Measurements from ENCODE around the gene XYLT1.
A peak's percentile ranks its signal among the peaks of the same experiment; 100 is the strongest.

Gene XYLT1

DNA sequence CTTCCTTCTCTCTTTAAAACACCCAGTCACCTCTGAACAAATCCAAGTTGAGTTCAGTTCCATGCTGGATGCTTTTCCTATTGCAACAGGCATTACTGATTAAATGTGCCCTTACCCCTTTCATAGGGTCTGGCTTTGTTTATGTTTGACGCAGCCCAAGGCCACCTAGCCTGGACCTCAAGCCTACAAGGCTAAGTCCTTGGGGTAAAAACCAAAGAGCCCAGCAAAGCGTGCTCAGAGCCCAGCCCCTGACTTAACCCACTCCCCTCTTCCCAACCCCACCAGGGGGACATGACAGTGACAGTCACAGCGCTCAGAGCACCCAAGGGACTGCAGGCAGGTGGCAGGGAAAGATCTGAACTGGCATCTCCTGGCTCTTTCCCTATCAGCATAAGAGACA is 200.6 kb downstream of the XYLT1 start:
- no peak overlapping the region for H3K27ac ChIP-seq (ENCODE audit: low read depth, low read length)
- H3K4me2 ChIP-seq (ENCODE audit: low read length), result no peak overlapping the region
- H2BK5ac ChIP-seq (ENCODE audit: low read length), result no peak overlapping the region
- no peak overlapping the region for H2AK5ac ChIP-seq (ENCODE audit: low read length)
- H3K18ac ChIP-seq (ENCODE audit: low read length), result no peak overlapping the region
- no CpG with 5 or more reads among the region's 3 CpGs for WGBS (ENCODE audit: extremely low coverage, insufficient coverage, low lambda C conversion rate)
- no peaks in the 10 kb centered on the region for H3K27me3 ChIP-seq (ENCODE audit: insufficient read depth, low read length, poor library complexity)
- no peak overlapping the region for H2BK15ac ChIP-seq (replicated peaks; ENCODE audit: low read depth)
- no peak overlapping the region for H3K23ac ChIP-seq (ENCODE audit: low read length)
- H2BK120ac ChIP-seq (ENCODE audit: low read depth, low read length), result no peak overlapping the region
- no peak overlapping the region for H3K4ac ChIP-seq (ENCODE audit: low read depth, low read length)
- H3K79me2 ChIP-seq (ENCODE audit: control insufficient read depth, insufficient read depth, low read length), result no peaks in the 10 kb centered on the region
- H3K4me3 ChIP-seq (ENCODE audit: low read length), result no peak overlapping the region
- H3K79me1 ChIP-seq (ENCODE audit: low read length), result peaks cover 1% of the 10 kb centered on the region
- no peaks in the 10 kb centered on the region for H3K36me3 ChIP-seq (ENCODE audit: control insufficient read depth, insufficient read depth, low read length)
- no peak overlapping the region for H4K8ac ChIP-seq (ENCODE audit: low read depth, low read length)
- no peak overlapping the region for H3K56ac ChIP-seq (ENCODE audit: low read length)
- no peak overlapping the region for H3K9ac ChIP-seq (ENCODE audit: low read length)
- DNase-seq, result no peak
- no peaks in the 10 kb centered on the region for H3K4me1 ChIP-seq (ENCODE audit: control insufficient read depth, low read depth, low read length)
- no peak overlapping the region for H4K5ac ChIP-seq (ENCODE audit: low read length)

DNA sequence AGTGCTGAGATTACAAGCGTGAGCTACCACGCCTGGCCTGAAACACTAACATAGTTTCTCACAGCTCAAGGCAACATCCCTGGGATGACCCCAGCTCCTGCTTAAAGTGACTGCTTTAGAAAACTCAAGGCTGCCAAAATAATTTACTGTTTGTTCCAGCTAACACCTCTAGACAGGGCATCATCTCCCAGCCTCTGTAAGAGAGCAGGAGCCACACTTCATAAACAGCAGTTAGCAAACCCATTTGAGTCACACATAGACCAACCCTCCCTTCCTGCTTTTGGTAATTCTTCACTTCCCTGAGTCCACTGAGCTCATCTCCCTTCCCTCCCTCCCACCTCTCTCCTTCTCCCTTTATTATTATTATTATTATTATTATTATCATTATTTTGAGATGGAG is 201.3 kb downstream of the XYLT1 start:
- H3K4me1 ChIP-seq (ENCODE audit: control insufficient read depth, low read depth, low read length), result no peaks in the 10 kb centered on the region
- no peak overlapping the region for H3K27ac ChIP-seq (ENCODE audit: low read depth, low read length)
- no peaks in the 10 kb centered on the region for H3K27me3 ChIP-seq (ENCODE audit: insufficient read depth, low read length, poor library complexity)
- no CpG with 5 or more reads among the region's 2 CpGs for WGBS (ENCODE audit: extremely low coverage, insufficient coverage, low lambda C conversion rate)
- no peak overlapping the region for H3K9ac ChIP-seq (ENCODE audit: low read length)
- no peak overlapping the region for H4K8ac ChIP-seq (ENCODE audit: low read depth, low read length)
- H2AK5ac ChIP-seq (ENCODE audit: low read length), result no peak overlapping the region
- H3K4me2 ChIP-seq (ENCODE audit: low read length), result no peak overlapping the region
- peaks cover 1% of the 10 kb centered on the region for H3K79me1 ChIP-seq (ENCODE audit: low read length)
- H3K56ac ChIP-seq (ENCODE audit: low read length), result no peak overlapping the region
- H3K79me2 ChIP-seq (ENCODE audit: control insufficient read depth, insufficient read depth, low read length), result no peaks in the 10 kb centered on the region
- H2BK5ac ChIP-seq (ENCODE audit: low read length), result no peak overlapping the region
- H2BK120ac ChIP-seq (ENCODE audit: low read depth, low read length), result no peak overlapping the region
- H4K5ac ChIP-seq (ENCODE audit: low read length), result no peak overlapping the region
- no peak overlapping the region for H3K18ac ChIP-seq (ENCODE audit: low read length)
- no peak overlapping the region for H3K4me3 ChIP-seq (ENCODE audit: low read length)
- H2BK15ac ChIP-seq (replicated peaks; ENCODE audit: low read depth), result no peak overlapping the region
- H3K4ac ChIP-seq (ENCODE audit: low read depth, low read length), result no peak overlapping the region
- no peak for DNase-seq
- H3K36me3 ChIP-seq (ENCODE audit: control insufficient read depth, insufficient read depth, low read length), result no peaks in the 10 kb centered on the region
- no peak overlapping the region for H3K23ac ChIP-seq (ENCODE audit: low read length)

DNA sequence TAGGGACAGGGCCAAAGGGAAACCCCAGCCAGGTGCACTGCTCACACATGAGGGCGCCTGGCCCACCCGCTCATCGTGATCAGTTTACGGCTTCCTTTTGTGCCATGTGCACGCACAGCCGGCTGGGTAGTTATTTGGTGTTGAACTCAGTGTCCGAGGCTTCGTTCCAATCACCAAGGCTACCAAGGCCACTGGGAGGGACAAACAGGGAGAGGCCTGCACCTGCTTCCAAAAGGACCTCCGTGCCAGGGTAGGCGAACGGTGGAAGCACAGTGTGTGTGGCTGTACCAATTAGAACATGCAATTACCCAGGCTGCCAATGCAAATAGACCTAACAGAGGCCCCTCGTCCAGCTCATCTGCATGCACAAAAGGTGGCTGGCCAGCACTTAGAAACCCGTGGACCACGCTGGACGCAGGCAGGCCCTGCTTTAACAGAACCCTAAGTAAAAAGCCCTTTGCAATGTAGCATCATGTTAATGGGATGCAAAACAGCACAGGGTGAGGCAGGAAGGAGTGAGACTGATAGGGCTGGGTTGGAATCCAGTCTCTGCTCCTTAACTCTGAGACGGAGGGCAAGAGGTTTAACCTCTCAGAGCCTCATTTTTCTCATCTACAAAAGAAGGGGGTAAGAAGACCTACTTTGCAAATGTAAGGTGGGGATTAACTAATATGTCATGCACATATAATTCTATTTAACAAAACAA is 204.0 kb downstream of the XYLT1 start:
- Histone ChIP-seq H3K4me3 (ENCODE audit: low read length) (no peak overlapping the region), H3K27ac (ENCODE audit: low read depth, low read length) (no peak overlapping the region), H3K23ac (ENCODE audit: low read length) (no peak overlapping the region), H3K18ac (ENCODE audit: low read length) (no peak overlapping the region), H3K79me1 (ENCODE audit: low read length) (no peaks in the 10 kb centered on the region), H3K56ac (ENCODE audit: low read length) (no peak overlapping the region), H3K4ac (ENCODE audit: low read depth, low read length) (no peak overlapping the region), H2BK120ac (ENCODE audit: low read depth, low read length) (no peak overlapping the region), H2BK15ac (replicated peaks; ENCODE audit: low read depth) (no peak overlapping the region), H2AK5ac (ENCODE audit: low read length) (no peak overlapping the region), H2BK5ac (ENCODE audit: low read length) (no peak overlapping the region), H4K8ac (ENCODE audit: low read depth, low read length) (no peak overlapping the region), H3K4me2 (ENCODE audit: low read length) (no peak overlapping the region), H3K4me1 (ENCODE audit: control insufficient read depth, low read depth, low read length) (no peaks in the 10 kb centered on the region), H3K79me2 (ENCODE audit: control insufficient read depth, insufficient read depth, low read length) (peaks cover 1% of the 10 kb centered on the region), H3K36me3 (ENCODE audit: control insufficient read depth, insufficient read depth, low read length) (no peaks in the 10 kb centered on the region), H3K9ac (ENCODE audit: low read length) (no peak overlapping the region), H3K27me3 (ENCODE audit: insufficient read depth, low read length, poor library complexity) (no peaks in the 10 kb centered on the region), H4K5ac (ENCODE audit: low read length) (no peak overlapping the region)
- no peak for DNase-seq
- no CpG with 5 or more reads among the region's 16 CpGs for WGBS (ENCODE audit: extremely low coverage, insufficient coverage, low lambda C conversion rate)

DNA sequence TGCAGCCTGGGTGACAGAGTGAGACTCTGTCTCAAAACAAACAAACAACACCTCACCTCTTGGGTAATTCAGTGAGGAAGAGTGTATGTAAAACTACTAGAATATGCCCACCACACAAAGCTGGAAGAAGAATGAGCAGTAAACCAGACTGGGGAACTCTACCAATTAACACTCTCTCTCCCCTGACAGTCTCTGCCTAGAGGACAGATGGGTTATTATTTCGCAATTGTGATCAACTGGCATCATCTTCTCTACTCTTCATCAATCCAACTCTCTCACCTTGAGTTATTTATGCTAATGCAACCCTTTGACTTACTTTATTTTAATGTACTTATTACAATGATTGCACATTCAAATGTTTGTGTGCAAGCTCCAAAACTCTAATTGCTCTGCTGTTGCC is 205.6 kb downstream of the XYLT1 start:
- Histone ChIP-seq H3K4ac (ENCODE audit: low read depth, low read length) (no peak overlapping the region), H3K23ac (ENCODE audit: low read length) (no peak overlapping the region)
- no CpG with 5 or more reads among the region's 1 CpG for WGBS (ENCODE audit: extremely low coverage, insufficient coverage, low lambda C conversion rate)

DNA sequence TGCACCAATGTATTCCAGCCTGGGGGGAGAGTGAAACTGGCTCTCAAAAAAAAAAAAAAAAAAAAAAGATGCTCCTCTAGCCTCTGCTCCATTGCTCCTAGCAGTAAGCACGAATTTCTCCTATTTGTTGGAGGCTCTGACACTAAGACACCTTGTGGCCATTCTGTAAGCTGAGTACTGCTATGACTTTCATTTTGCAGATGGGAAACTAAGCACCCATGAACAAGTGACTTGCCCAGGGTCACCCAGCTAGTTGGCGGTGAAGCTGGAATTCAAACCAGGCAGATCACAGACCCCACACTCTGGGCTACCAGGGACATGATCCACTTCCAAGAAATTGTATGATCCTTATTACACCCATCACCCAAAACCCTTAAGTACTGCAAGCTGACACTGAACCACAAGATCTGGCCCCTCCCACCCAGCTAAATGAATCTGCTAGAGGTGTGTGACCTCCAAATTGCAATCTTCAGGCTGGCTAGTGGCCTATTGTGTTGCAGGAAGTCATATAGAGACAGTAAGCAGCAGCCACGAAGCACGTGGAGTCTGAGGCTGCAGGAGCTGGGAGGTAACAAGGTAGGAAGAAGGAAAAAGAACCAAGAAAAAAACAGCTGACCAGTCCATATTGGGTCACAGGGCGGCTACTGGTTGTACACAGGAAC is 209.4 kb downstream of the XYLT1 start:
- no peaks in the 10 kb centered on the region for H3K36me3 ChIP-seq (ENCODE audit: control insufficient read depth, insufficient read depth, low read length)
- DNase-seq, result peak; percentile 16

More for the DNA sequence above, 205.6 kb downstream of the XYLT1 start:
- Histone ChIP-seq H2BK5ac (ENCODE audit: low read length) (no peak overlapping the region), H2BK15ac (replicated peaks; ENCODE audit: low read depth) (no peak overlapping the region), H2BK120ac (ENCODE audit: low read depth, low read length) (no peak overlapping the region), H3K36me3 (ENCODE audit: control insufficient read depth, insufficient read depth, low read length) (no peaks in the 10 kb centered on the region), H2AK5ac (ENCODE audit: low read length) (no peak overlapping the region), H3K4me3 (ENCODE audit: low read length) (no peak overlapping the region), H3K27ac (ENCODE audit: low read depth, low read length) (no peak overlapping the region), H3K27me3 (ENCODE audit: insufficient read depth, low read length, poor library complexity) (no peaks in the 10 kb centered on the region), H3K79me2 (ENCODE audit: control insufficient read depth, insufficient read depth, low read length) (peaks cover 1% of the 10 kb centered on the region), H3K79me1 (ENCODE audit: low read length) (no peaks in the 10 kb centered on the region), H4K5ac (ENCODE audit: low read length) (no peak overlapping the region), H3K18ac (ENCODE audit: low read length) (no peak overlapping the region), H3K4me2 (ENCODE audit: low read length) (no peak overlapping the region), H4K8ac (ENCODE audit: low read depth, low read length) (no peak overlapping the region), H3K9ac (ENCODE audit: low read length) (no peak overlapping the region), H3K56ac (ENCODE audit: low read length) (no peak overlapping the region), H3K4me1 (ENCODE audit: control insufficient read depth, low read depth, low read length) (no peaks in the 10 kb centered on the region)
- no peak for DNase-seq

More for the DNA sequence above, 209.4 kb downstream of the XYLT1 start:
- Histone ChIP-seq H3K27ac (ENCODE audit: low read depth, low read length) (no peak overlapping the region), H3K18ac (ENCODE audit: low read length) (no peak overlapping the region), H2BK15ac (replicated peaks; ENCODE audit: low read depth) (no peak overlapping the region), H3K4ac (ENCODE audit: low read depth, low read length) (no peak overlapping the region), H3K79me1 (ENCODE audit: low read length) (no peaks in the 10 kb centered on the region), H4K8ac (ENCODE audit: low read depth, low read length) (no peak overlapping the region), H2BK5ac (ENCODE audit: low read length) (no peak overlapping the region), H3K4me1 (ENCODE audit: control insufficient read depth, low read depth, low read length) (no peaks in the 10 kb centered on the region), H3K56ac (ENCODE audit: low read length) (no peak overlapping the region), H3K9ac (ENCODE audit: low read length) (no peak overlapping the region), H3K79me2 (ENCODE audit: control insufficient read depth, insufficient read depth, low read length) (peaks cover 1% of the 10 kb centered on the region), H3K27me3 (ENCODE audit: insufficient read depth, low read length, poor library complexity) (no peaks in the 10 kb centered on the region), H3K4me3 (ENCODE audit: low read length) (no peak overlapping the region), H4K5ac (ENCODE audit: low read length) (no peak overlapping the region), H3K23ac (ENCODE audit: low read length) (no peak overlapping the region), H2BK120ac (ENCODE audit: low read depth, low read length) (no peak overlapping the region), H3K4me2 (ENCODE audit: low read length) (no peak overlapping the region), H2AK5ac (ENCODE audit: low read length) (no peak overlapping the region)
- WGBS (ENCODE audit: extremely low coverage, insufficient coverage, low lambda C conversion rate), result no CpG with 5 or more reads among the region's 5 CpGs
